ENCODE data around the gene RASD1. TPM values are rescaled to one million over a fixed set of nuclear protein-coding genes. Genes with fewer than 3 reads are reported as not detected.

Gene RASD1
- total RNA-seq, 1 experiment from 2014 or later: 1.2 TPM

DNA sequence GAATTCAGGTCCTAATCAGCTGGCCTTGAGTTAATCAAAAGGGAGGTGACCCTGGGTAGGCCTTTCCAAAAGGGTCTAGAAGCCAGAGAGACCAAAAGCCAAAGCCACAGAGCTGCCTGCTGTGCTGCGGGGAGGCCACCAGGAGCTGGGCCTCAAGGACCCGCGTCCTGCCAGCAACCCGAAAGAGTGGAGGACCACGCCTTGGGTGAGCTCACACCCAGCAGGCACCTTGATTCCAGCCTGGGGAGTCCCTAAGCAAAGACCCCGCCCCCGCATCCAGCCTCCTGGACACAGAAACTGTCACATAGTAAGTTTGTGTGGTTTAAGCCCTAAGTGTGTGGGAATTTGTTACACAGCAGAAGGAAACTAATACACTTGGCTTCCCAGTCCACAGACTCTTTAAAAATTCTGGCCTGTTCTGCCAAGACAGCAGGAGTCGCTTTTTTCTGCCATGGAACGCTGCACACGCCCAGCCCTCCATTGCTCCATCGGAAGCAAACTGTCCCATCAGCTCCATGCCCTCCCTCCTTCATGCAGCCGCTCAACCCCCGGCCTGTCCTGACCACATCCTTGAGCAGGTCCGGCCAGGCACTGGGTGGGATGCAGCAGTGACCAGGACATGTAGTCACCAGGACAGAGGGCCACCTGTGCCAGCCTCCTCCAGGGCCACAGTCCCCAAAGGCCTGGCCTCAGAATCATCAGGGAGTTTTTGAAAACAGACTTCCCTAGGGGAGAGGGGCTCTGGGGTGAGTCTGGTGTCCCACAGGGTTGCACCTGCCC, 20.9 kb upstream of the RASD1 start:
- no peak overlapping the region for H2AFZ ChIP-seq
- H4K20me1 ChIP-seq (ENCODE audit: insufficient read depth): peaks cover 87% of the 10 kb centered on the region
- no peaks in the 10 kb centered on the region for H3K9me3 ChIP-seq (ENCODE audit: insufficient read depth, low read depth)
- no peak overlapping the region for H3K4me3 ChIP-seq
- no peaks in the 10 kb centered on the region for H3K36me3 ChIP-seq (ENCODE audit: low read depth)
- intact Hi-C loops (cut with micrococcal nuclease; ENCODE audit: unreplicated experiment): no loop called here
- BruUV-seq (replicated peaks): no TSS peak
- no peak overlapping the region for H3K4me2 ChIP-seq
- no peak overlapping the region for H3K27ac ChIP-seq
- H3K9me2 ChIP-seq (ENCODE audit: insufficient read depth): no peaks in the 10 kb centered on the region
- no peaks in the 10 kb centered on the region for H3K79me2 ChIP-seq (ENCODE audit: low read depth)
- no peaks in the 10 kb centered on the region; the same call in 1 of the 2 replicates for H3F3A ChIP-seq (ENCODE audit: insufficient read depth, low read depth)
- H3K4me1 ChIP-seq (replicated peaks; ENCODE audit: insufficient read depth): peaks cover 6% of the 10 kb centered on the region
- no peak for TF ChIP-seq EZH2 (IDR thresholded peaks at IDR 0.05; ENCODE audit: low read depth)
- TF ChIP-seq, protein P1, sequence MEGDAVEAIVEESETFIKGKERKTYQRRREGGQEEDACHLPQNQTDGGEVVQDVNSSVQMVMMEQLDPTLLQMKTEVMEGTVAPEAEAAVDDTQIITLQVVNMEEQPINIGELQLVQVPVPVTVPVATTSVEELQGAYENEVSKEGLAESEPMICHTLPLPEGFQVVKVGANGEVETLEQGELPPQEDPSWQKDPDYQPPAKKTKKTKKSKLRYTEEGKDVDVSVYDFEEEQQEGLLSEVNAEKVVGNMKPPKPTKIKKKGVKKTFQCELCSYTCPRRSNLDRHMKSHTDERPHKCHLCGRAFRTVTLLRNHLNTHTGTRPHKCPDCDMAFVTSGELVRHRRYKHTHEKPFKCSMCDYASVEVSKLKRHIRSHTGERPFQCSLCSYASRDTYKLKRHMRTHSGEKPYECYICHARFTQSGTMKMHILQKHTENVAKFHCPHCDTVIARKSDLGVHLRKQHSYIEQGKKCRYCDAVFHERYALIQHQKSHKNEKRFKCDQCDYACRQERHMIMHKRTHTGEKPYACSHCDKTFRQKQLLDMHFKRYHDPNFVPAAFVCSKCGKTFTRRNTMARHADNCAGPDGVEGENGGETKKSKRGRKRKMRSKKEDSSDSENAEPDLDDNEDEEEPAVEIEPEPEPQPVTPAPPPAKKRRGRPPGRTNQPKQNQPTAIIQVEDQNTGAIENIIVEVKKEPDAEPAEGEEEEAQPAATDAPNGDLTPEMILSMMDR (conservative IDR thresholded peaks at IDR 0.05): no peak
- ChIA-PET CTCF (no interaction called here), POLR2A (ENCODE audit: unreplicated experiment) (no interaction called here)
- DNase-seq: no peak
- no peaks in the 10 kb centered on the region for H3K27me3 ChIP-seq (ENCODE audit: insufficient read depth, low read depth)

DNA sequence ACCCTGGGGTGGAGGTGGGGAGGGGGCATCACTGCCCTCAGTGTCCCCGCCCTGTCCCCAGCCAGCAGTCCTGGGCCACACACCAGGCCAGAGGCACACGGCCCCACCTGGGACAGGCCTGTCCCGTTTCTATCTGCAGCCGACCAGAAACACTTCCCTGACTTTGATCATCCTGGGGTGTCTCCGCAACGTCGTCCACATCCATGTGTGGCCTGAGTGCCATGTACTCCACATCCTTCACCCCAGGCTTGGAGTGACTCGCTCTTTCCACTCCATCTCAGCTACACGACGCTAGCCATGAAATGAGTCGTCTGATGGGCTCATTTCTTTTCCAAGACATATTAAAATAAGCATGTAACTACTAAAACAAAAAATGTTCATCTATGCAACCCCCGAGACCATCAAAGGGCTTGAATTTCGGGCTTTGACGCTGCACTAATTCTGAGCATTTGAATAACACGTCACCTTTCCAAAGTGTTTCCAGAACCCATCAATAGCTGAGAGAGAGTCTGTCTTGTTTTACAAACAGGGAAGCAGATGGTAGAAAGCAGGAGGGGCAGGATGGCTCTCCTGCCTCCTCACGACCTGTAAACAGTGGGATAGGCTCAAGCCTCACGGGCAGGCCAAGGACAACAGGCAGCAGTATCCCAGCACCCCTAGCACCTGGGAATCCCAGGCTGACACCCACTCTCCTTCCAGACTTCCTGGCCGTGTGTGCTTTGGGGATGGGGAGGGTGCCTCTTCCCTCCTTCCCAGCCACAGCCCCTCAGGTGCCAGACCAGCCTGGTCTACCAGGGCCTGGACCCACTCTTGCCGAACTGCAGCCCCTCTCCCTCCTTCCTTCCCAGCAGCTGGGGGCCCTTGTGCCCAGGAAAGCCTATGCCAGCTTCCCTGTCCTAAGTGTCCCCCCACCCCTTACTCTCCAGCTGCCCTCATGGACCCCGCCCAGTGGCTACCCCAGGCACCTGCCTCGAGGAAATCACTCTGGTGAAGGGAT, 20.0 kb upstream of the RASD1 start:
- H2AFZ ChIP-seq: no peak overlapping the region
- POLR2A ChIA-PET (ENCODE audit: unreplicated experiment): interaction anchor here (0.6 kb wide), 1 partner anchor 19 kb away, joined by 3 read pairs; no protein-coding TSS in a partner anchor
- no peaks in the 10 kb centered on the region for H3K36me3 ChIP-seq (ENCODE audit: low read depth)
- no peaks in the 10 kb centered on the region for H3K27me3 ChIP-seq (ENCODE audit: insufficient read depth, low read depth)
- H3K9me2 ChIP-seq (ENCODE audit: insufficient read depth): no peaks in the 10 kb centered on the region
- H3K9me3 ChIP-seq (ENCODE audit: insufficient read depth, low read depth): no peaks in the 10 kb centered on the region
- H4K20me1 ChIP-seq (ENCODE audit: insufficient read depth): peaks cover 87% of the 10 kb centered on the region
- H3K27ac ChIP-seq: no peak overlapping the region
- DNase-seq: no peak
- no TSS peak for BruUV-seq (replicated peaks)
- H3K4me3 ChIP-seq: no peak overlapping the region
- no peaks in the 10 kb centered on the region; the same call in 1 of the 2 replicates for H3F3A ChIP-seq (ENCODE audit: insufficient read depth, low read depth)
- CTCF ChIA-PET: no interaction called here
- peaks cover 15% of the 10 kb centered on the region for H3K4me1 ChIP-seq (replicated peaks; ENCODE audit: insufficient read depth)
- TF ChIP-seq EZH2 (IDR thresholded peaks at IDR 0.05; ENCODE audit: low read depth): no peak
- TF ChIP-seq, protein P1 (conservative IDR thresholded peaks at IDR 0.05): no peak
- no peaks in the 10 kb centered on the region for H3K79me2 ChIP-seq (ENCODE audit: low read depth)
- H3K4me2 ChIP-seq: no peak overlapping the region
- intact Hi-C loops (cut with micrococcal nuclease; ENCODE audit: unreplicated experiment): no loop called here

Data from PC-9 (cell line).